Measurements from ENCODE around the gene SLC25A39. TPM values are rescaled to one million over a fixed set of nuclear protein-coding genes. Genes with fewer than 3 reads are reported as not detected.

SLC25A39 gene
- total RNA-seq, 2 experiments from 2014 or later: 149 to 153 TPM

GRCh38 chr17:44279666-44280391, 44.8 kb downstream of the SLC25A39 start:
- peak; percentile 46 for DNase-seq
- Mint-ChIP-seq H3K27me3 (no peaks in the 10 kb centered on the region), H3K4me1 (ENCODE audit: low read depth) (peaks cover 10% of the 10 kb centered on the region), H3K27ac (no peak overlapping the region), H3K4me3 (no peak overlapping the region), H3K9me3 (no peaks in the 10 kb centered on the region), H3K36me3 (ENCODE audit: low read depth) (no peaks in the 10 kb centered on the region)
- ChIA-PET POLR2A (interaction anchor here (0.8 kb wide), 2 partner anchors 108 to 158 kb away, joined by 3 to 4 read pairs; no protein-coding TSS in a partner anchor), CTCF (interaction anchor here (1.4 to 1.5 kb wide), 2 partner anchors 13 to 51 kb away, joined by 3 to 5 read pairs; no protein-coding TSS in a partner anchor)
- TF ChIP-seq CTCF (IDR thresholded peaks at IDR 0.05): no peak
- peak; percentile 78 for ATAC-seq
- intact Hi-C loops (cut with micrococcal nuclease): no loop called here

GRCh38 chr17:44279346-44279665, 45.3 kb downstream of the SLC25A39 start:
- ATAC-seq (no peak), DNase-seq (no peak)
- intact Hi-C loops (cut with micrococcal nuclease): no loop called here
- Mint-ChIP-seq H3K4me3 (no peak overlapping the region), H3K9me3 (no peaks in the 10 kb centered on the region), H3K4me1 (ENCODE audit: low read depth) (peaks cover 10% of the 10 kb centered on the region), H3K36me3 (ENCODE audit: low read depth) (no peaks in the 10 kb centered on the region), H3K27me3 (no peaks in the 10 kb centered on the region), H3K27ac (no peak overlapping the region)
- ChIA-PET CTCF (interaction anchor here (1.5 kb wide), 1 partner anchor 14 kb away, joined by 5 read pairs; no protein-coding TSS in a partner anchor), POLR2A (interaction anchor here (0.8 kb wide), 2 partner anchors 108 to 158 kb away, joined by 3 to 4 read pairs; no protein-coding TSS in a partner anchor)
- no peak for TF ChIP-seq CTCF (IDR thresholded peaks at IDR 0.05)

- POLR2A ChIA-PET: no interaction called here
- Mint-ChIP-seq H3K4me3 (no peak overlapping the region), H3K9me3 (no peaks in the 10 kb centered on the region), H3K36me3 (ENCODE audit: low read depth) (no peaks in the 10 kb centered on the region), H3K27ac (no peak overlapping the region), H3K4me1 (ENCODE audit: low read depth) (peaks cover 10% of the 10 kb centered on the region), H3K27me3 (no peaks in the 10 kb centered on the region)
- no peak for TF ChIP-seq CTCF (IDR thresholded peaks at IDR 0.05)
- CTCF ChIA-PET: no interaction called here
- DNase-seq (no peak), ATAC-seq (no peak)
- intact Hi-C loops (cut with micrococcal nuclease): no loop called here
These were observed 46.6 kb downstream of the SLC25A39 start for GRCh38 chr17:44277976-44278375.

- H3K9me3 Mint-ChIP-seq: no peaks in the 10 kb centered on the region
- intact Hi-C loops (cut with micrococcal nuclease): no loop called here
- ChIA-PET CTCF (no interaction called here), POLR2A (no interaction called here)
- H3K36me3 Mint-ChIP-seq (ENCODE audit: low read depth): no peaks in the 10 kb centered on the region
- no peak overlapping the region for H3K4me3 Mint-ChIP-seq
- no peak overlapping the region for H3K27ac Mint-ChIP-seq
- no peak for TF ChIP-seq CTCF (IDR thresholded peaks at IDR 0.05)
- no peaks in the 10 kb centered on the region for H3K27me3 Mint-ChIP-seq
- DNase-seq: no peak
- no peak for ATAC-seq
- H3K4me1 Mint-ChIP-seq (ENCODE audit: low read depth): no peaks in the 10 kb centered on the region
These were observed 51.0 kb downstream of the SLC25A39 start for GRCh38 chr17:44273607-44274006.

- Mint-ChIP-seq H3K9me3 (no peaks in the 10 kb centered on the region), H3K4me1 (ENCODE audit: low read depth) (no peaks in the 10 kb centered on the region), H3K36me3 (ENCODE audit: low read depth) (no peaks in the 10 kb centered on the region), H3K27me3 (no peaks in the 10 kb centered on the region), H3K4me3 (no peak overlapping the region), H3K27ac (no peak overlapping the region)
- ATAC-seq (no peak), DNase-seq (no peak)
- intact Hi-C loops (cut with micrococcal nuclease): no loop called here
- CTCF ChIA-PET: interaction anchor here (1.1 kb wide), 1 partner anchor 15 kb away, joined by 3 read pairs; no protein-coding TSS in a partner anchor
- POLR2A ChIA-PET: no interaction called here
- no peak for TF ChIP-seq CTCF (IDR thresholded peaks at IDR 0.05)
These were observed 51.7 kb downstream of the SLC25A39 start for GRCh38 chr17:44272954-44273353.
